H9 (cell line): ENCODE data around the gene FMOD. TPM values are rescaled to one million over a fixed set of nuclear protein-coding genes. Genes with fewer than 3 reads are reported as not detected.

Experiments used
- DNase-seq: peaks from one replicate; pipeline ENCODE4 v3.0.0-alpha.2; 2017
- H2AFZ ChIP-seq: one replicate; pipeline ENCODE4 v1.6.1; 2013; ENCODE audit warnings: mild to moderate bottlenecking, low read length, control low read depth, moderate library complexity
- H2AK5ac ChIP-seq: 2 replicates; pipeline ENCODE4 v1.6.1; 2013; ENCODE audit warnings: low read length, control low read depth, mixed read lengths; ENCODE audit not compliant: insufficient read length
- H2BK120ac ChIP-seq: one replicate; pipeline ENCODE4 v1.6.1; 2013; ENCODE audit warnings: low read depth, mild to moderate bottlenecking, low read length, control low read depth, inconsistent platforms; ENCODE audit not compliant: poor library complexity, severe bottlenecking
- H2BK12ac ChIP-seq: 2 replicates; pipeline ENCODE4 v1.6.1; 2013; ENCODE audit warnings: low read length, control low read depth, mixed read lengths, low read depth; ENCODE audit not compliant: insufficient read length
- H2BK15ac ChIP-seq: 2 replicates; pipeline ENCODE4 v1.6.1; 2013; ENCODE audit warnings: low read depth, low read length, control low read depth
- H2BK20ac ChIP-seq: one replicate; pipeline ENCODE4 v1.6.1; 2013; ENCODE audit warnings: low read depth, mild to moderate bottlenecking, low read length, control low read depth, inconsistent platforms; ENCODE audit not compliant: poor library complexity, severe bottlenecking
- H2BK5ac ChIP-seq: 2 replicates; pipeline ENCODE4 v1.6.1; 2013; ENCODE audit warnings: low read length, control low read depth, mixed read lengths; ENCODE audit not compliant: insufficient read length
- H3K14ac ChIP-seq: 2 replicates; pipeline ENCODE4 v1.6.1; 2013; ENCODE audit warnings: low read length, control low read depth; ENCODE audit not compliant: insufficient read depth
- H3K18ac ChIP-seq: 2 replicates; pipeline ENCODE4 v1.6.1; 2013; ENCODE audit warnings: low read depth, mild to moderate bottlenecking, mixed read lengths, low read length, control low read depth; ENCODE audit not compliant: insufficient read length
- H3K23ac ChIP-seq: 2 replicates; pipeline ENCODE4 v1.6.1; 2013; ENCODE audit warnings: low read length, control low read depth, mixed read lengths, low read depth; ENCODE audit not compliant: insufficient read length
- H3K23me2 ChIP-seq: 2 replicates; pipeline ENCODE4 v1.6.1; 2013; ENCODE audit warnings: low read depth, mild to moderate bottlenecking, mixed read lengths, low read length, control low read depth; ENCODE audit not compliant: insufficient read length, poor library complexity, severe bottlenecking
- H3K27ac ChIP-seq: 2 replicates; pipeline ENCODE4 v1.5.1; 2013; ENCODE audit warnings: low read length, control low read depth, mixed read lengths, low read depth; ENCODE audit not compliant: insufficient read length
- H3K27me3 ChIP-seq: 2 replicates; pipeline ENCODE4 v1.6.1; 2013; ENCODE audit warnings: low read length, control low read depth, inconsistent platforms; ENCODE audit not compliant: insufficient read depth
- H3K4ac ChIP-seq: 2 replicates; pipeline ENCODE4 v1.6.1; 2013; ENCODE audit warnings: low read depth, mild to moderate bottlenecking, control low read depth, inconsistent platforms, low read length, moderate library complexity
- H3K4me1 ChIP-seq: 2 replicates; pipeline ENCODE4 v1.6.1; 2013; ENCODE audit warnings: low read length, control low read depth, inconsistent platforms; ENCODE audit not compliant: insufficient read depth
- H3K4me2 ChIP-seq: 2 replicates; pipeline ENCODE4 v1.6.1; 2013; ENCODE audit warnings: low read length, control low read depth, mixed read lengths; ENCODE audit not compliant: insufficient read length, insufficient read depth
- H3K56ac ChIP-seq: 2 replicates; pipeline ENCODE4 v1.6.1; 2013; ENCODE audit warnings: low read depth, mild to moderate bottlenecking, mixed read lengths, low read length, control low read depth; ENCODE audit not compliant: insufficient read length
- H3K79me1 ChIP-seq: 2 replicates; pipeline ENCODE4 v1.6.1; 2013; ENCODE audit warnings: low read depth, mild to moderate bottlenecking, moderate library complexity, low read length, control low read depth, inconsistent platforms; ENCODE audit not compliant: insufficient read depth, poor library complexity, severe bottlenecking
- H3K79me2 ChIP-seq: 2 replicates; pipeline ENCODE4 v1.6.1; 2013; ENCODE audit warnings: low read length, control low read depth, inconsistent platforms; ENCODE audit not compliant: insufficient read depth
- H3K9ac ChIP-seq: 2 replicates; pipeline ENCODE4 v1.6.1; 2013; ENCODE audit warnings: low read length, control low read depth, mixed read lengths; ENCODE audit not compliant: insufficient read length; ENCODE audit errors: extremely low read depth
- H3K9me3 ChIP-seq: one replicate; pipeline ENCODE4 v1.6.1; 2013; ENCODE audit warnings: low read depth, low read length, inconsistent platforms; ENCODE audit not compliant: control insufficient read depth
- H3T11ph ChIP-seq: one replicate; pipeline ENCODE4 v1.6.1; 2013; ENCODE audit warnings: mild to moderate bottlenecking, low read length, control low read depth, inconsistent platforms
- H4K20me1 ChIP-seq: one replicate; pipeline ENCODE4 v1.6.1; 2013; ENCODE audit not compliant: control insufficient read depth, insufficient read length, insufficient read depth
- H4K5ac ChIP-seq: 2 replicates; pipeline ENCODE4 v1.6.1; 2013; ENCODE audit warnings: low read depth, mild to moderate bottlenecking, mixed read lengths, low read length, control low read depth; ENCODE audit not compliant: insufficient read length
- H4K8ac ChIP-seq: replicated peaks from 2 replicates; pipeline ENCODE4 v1.6.1; 2013; ENCODE audit warnings: low read length, control low read depth, mixed read lengths, low read depth; ENCODE audit not compliant: insufficient read length
- H4K91ac ChIP-seq: 2 replicates; pipeline ENCODE4 v1.6.1; 2013; ENCODE audit warnings: low read depth, mild to moderate bottlenecking, moderate library complexity, mixed read lengths, low read length, control low read depth; ENCODE audit not compliant: insufficient read length
- H3K27ac Mint-ChIP-seq, 3 experiments: 2 replicates in 2 of 3; 3 replicates in 1 of 3; pipeline ENCODE4 v1.8.0; 2020 to 2021; ENCODE audit warnings: mixed read lengths in 3 of 3, mild to moderate bottlenecking in 1 of 3, moderate library complexity in 1 of 3
- H3K27me3 Mint-ChIP-seq: 2 replicates; pipeline ENCODE4 v1.8.0; 2021; ENCODE audit warnings: low read depth, mild to moderate bottlenecking, moderate library complexity, mixed read lengths
- H3K36me3 Mint-ChIP-seq, 3 experiments: 2 replicates in 2 of 3; 3 replicates in 1 of 3; pipeline ENCODE4 v1.8.0; 2020 to 2021; ENCODE audit warnings: low read depth in 3 of 3, mixed read lengths in 3 of 3; ENCODE audit not compliant: insufficient read depth in 1 of 3
- H3K4me1 Mint-ChIP-seq, 2 experiments: 2 replicates each; pipeline ENCODE4 v1.8.0; 2020; ENCODE audit warnings: mixed read lengths in 2 of 2
- H3K4me3 Mint-ChIP-seq, 2 experiments: 2 replicates in 1 of 2; 3 replicates in 1 of 2; pipeline ENCODE4 v1.8.0; 2020 to 2021; ENCODE audit warnings: mild to moderate bottlenecking in 2 of 2, mixed read lengths in 2 of 2, moderate library complexity in 1 of 2
- H3K9me3 Mint-ChIP-seq, 2 experiments: 2 replicates in 1 of 2; 3 replicates in 1 of 2; pipeline ENCODE4 v1.8.0; 2020; ENCODE audit warnings: mild to moderate bottlenecking in 2 of 2, mixed read lengths in 2 of 2, moderate library complexity in 1 of 2
- WGBS: extraction: QIAGEN DNeasy Blood & Tissue Kit; methylation state at CpG from one replicate; pipeline ENCODE4 v1.1.7; 2013; ENCODE audit warnings: missing lambda C conversion rate, low lambda C conversion rate, mixed read lengths; ENCODE audit not compliant: insufficient read length; ENCODE audit errors: extremely low coverage; 5-methylcytosine and 5-hydroxymethylcytosine counted together
- total RNA-seq: library from RNA; stranded (reverse); gene quantifications from 2 replicates; pipeline ENCODE4 v1.2.1, GENCODE V29; 2021
- TF ChIP-seq, protein P1 (sequence below): fragments of 200-600 bp; sonication (generic); conservative IDR thresholded peaks from 3 replicates; pipeline ENCODE4 v1.8.0; 2021; ENCODE audit warnings: antibody characterized with exemption, mild to moderate bottlenecking

FMOD gene
- total RNA-seq, 1 experiment from 2014 or later = not detected

DNA sequence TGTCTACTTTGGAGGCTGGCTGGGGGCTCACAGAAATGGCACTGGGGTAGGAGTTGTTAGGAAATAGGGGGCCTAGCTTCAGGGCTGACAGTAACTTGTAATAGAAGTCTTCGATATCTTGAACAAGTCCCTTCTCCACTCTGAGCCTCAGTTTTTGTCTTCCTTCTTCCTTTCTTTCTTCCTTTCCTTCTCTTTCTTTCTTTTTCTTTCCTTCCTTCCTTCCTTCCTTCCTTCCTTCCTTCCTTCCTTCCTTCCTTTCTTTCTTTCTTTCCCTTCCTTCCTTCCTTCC, 32.7 kb downstream of the FMOD start:
- H2BK15ac ChIP-seq = no peak overlapping the region
- no peaks in the 10 kb centered on the region for H3K79me2 ChIP-seq
- no peak overlapping the region for H2AFZ ChIP-seq
- no peak overlapping the region for H2BK5ac ChIP-seq
- Mint-ChIP-seq H3K27ac (no peak overlapping the region), H3K36me3 (no peaks in the 10 kb centered on the region), H3K9me3 (no peaks in the 10 kb centered on the region), H3K4me1 (peaks cover 16 to 23% of the 10 kb centered on the region in 2 experiments), H3K4me3 (no peak overlapping the region), H3K27me3 (peaks cover 99% of the 10 kb centered on the region)
- H2BK120ac ChIP-seq = no peak overlapping the region
- no CpG with 5 or more reads among the region's 1 CpG for WGBS
- H4K8ac ChIP-seq = no peak overlapping the region
- H3K23ac ChIP-seq = no peak overlapping the region
- H2BK20ac ChIP-seq = no peak overlapping the region
- no peak overlapping the region for H4K91ac ChIP-seq
- H3K27me3 ChIP-seq = peaks cover 11% of the 10 kb centered on the region; the same call in 1 of the 2 replicates
- no peak overlapping the region for H3K4me2 ChIP-seq
- no peaks in the 10 kb centered on the region for H3K79me1 ChIP-seq
- H3K56ac ChIP-seq = no peak overlapping the region
- no peak overlapping the region for H3K4ac ChIP-seq
- no peaks in the 10 kb centered on the region for H3K9me3 ChIP-seq
- H3K23me2 ChIP-seq = no peaks in the 10 kb centered on the region
- no peaks in the 10 kb centered on the region for H4K20me1 ChIP-seq
- no peaks in the 10 kb centered on the region for H3K4me1 ChIP-seq
- no peak overlapping the region for H3K9ac ChIP-seq
- H3K27ac ChIP-seq = no peak overlapping the region
- no peak for DNase-seq
- H2AK5ac ChIP-seq = no peak overlapping the region
- H3K14ac ChIP-seq = no peak overlapping the region
- no peak overlapping the region for H3K18ac ChIP-seq
- TF ChIP-seq, protein P1, sequence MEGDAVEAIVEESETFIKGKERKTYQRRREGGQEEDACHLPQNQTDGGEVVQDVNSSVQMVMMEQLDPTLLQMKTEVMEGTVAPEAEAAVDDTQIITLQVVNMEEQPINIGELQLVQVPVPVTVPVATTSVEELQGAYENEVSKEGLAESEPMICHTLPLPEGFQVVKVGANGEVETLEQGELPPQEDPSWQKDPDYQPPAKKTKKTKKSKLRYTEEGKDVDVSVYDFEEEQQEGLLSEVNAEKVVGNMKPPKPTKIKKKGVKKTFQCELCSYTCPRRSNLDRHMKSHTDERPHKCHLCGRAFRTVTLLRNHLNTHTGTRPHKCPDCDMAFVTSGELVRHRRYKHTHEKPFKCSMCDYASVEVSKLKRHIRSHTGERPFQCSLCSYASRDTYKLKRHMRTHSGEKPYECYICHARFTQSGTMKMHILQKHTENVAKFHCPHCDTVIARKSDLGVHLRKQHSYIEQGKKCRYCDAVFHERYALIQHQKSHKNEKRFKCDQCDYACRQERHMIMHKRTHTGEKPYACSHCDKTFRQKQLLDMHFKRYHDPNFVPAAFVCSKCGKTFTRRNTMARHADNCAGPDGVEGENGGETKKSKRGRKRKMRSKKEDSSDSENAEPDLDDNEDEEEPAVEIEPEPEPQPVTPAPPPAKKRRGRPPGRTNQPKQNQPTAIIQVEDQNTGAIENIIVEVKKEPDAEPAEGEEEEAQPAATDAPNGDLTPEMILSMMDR = no peak
- no peak overlapping the region for H4K5ac ChIP-seq
- no peak overlapping the region for H2BK12ac ChIP-seq
- H3T11ph ChIP-seq = no peak overlapping the region
